ENCODE measurements around the gene INAVA.

Gene INAVA

GRCh38 chr1:200877010-200877409 is 17.7 kb upstream of the INAVA start:
- DNase-seq (ENCODE audit: low read depth, low spot score): no peak

GRCh38 chr1:200877839-200878551 is 16.7 kb upstream of the INAVA start:
- no peak for DNase-seq (ENCODE audit: low read depth, low spot score)

- DNase-seq (ENCODE audit: low read depth, low spot score): no peak
Observed at GRCh38 chr1:200880212-200880611, 14.5 kb upstream of the INAVA start.

GRCh38 chr1:200883118-200883517 is 11.6 kb upstream of the INAVA start:
- no peak for DNase-seq (ENCODE audit: low read depth, low spot score)

- no peak for DNase-seq (ENCODE audit: low read depth, low spot score)
Observed at GRCh38 chr1:200885623-200886402, 8.9 kb upstream of the INAVA start.

GRCh38 chr1:200886594-200886993 is 8.1 kb upstream of the INAVA start:
- no peak for DNase-seq (ENCODE audit: low read depth, low spot score)

GRCh38 chr1:200887036-200887435 is 7.7 kb upstream of the INAVA start:
- DNase-seq (ENCODE audit: low read depth, low spot score): no peak

GRCh38 chr1:200887772-200888348 is 6.8 kb upstream of the INAVA start:
- DNase-seq (ENCODE audit: low read depth, low spot score): no peak

- DNase-seq (ENCODE audit: low read depth, low spot score): peak; percentile 14
Observed at GRCh38 chr1:200888349-200888838, 6.3 kb upstream of the INAVA start.

GRCh38 chr1:200889571-200889970 is 5.1 kb upstream of the INAVA start:
- no peak for DNase-seq (ENCODE audit: low read depth, low spot score)

GRCh38 chr1:200890027-200890426 is 4.7 kb upstream of the INAVA start:
- no peak for DNase-seq (ENCODE audit: low read depth, low spot score)

GRCh38 chr1:200890818-200891773 is 3.6 kb upstream of the INAVA start:
- DNase-seq (ENCODE audit: low read depth, low spot score): no peak

- DNase-seq (ENCODE audit: low read depth, low spot score): no peak
Observed at GRCh38 chr1:200891774-200892157, 2.9 kb upstream of the INAVA start.

GRCh38 chr1:200892546-200892945 is 2.2 kb upstream of the INAVA start:
- no peak for DNase-seq (ENCODE audit: low read depth, low spot score)

GRCh38 chr1:200892958-200893357 is 1.7 kb upstream of the INAVA start:
- no peak for DNase-seq (ENCODE audit: low read depth, low spot score)

- DNase-seq (ENCODE audit: low read depth, low spot score): no peak
Observed at GRCh38 chr1:200893411-200893901, 1.2 kb upstream of the INAVA start.

GRCh38 chr1:200895443-200895789 is 716 bp downstream of the INAVA start:
- DNase-seq (ENCODE audit: low read depth, low spot score): no peak

GRCh38 chr1:200895801-200896530 is 1.3 kb downstream of the INAVA start:
- no peak for DNase-seq (ENCODE audit: low read depth, low spot score)

- no peak for DNase-seq (ENCODE audit: low read depth, low spot score)
Observed at GRCh38 chr1:200896531-200897196, 2.0 kb downstream of the INAVA start.

- DNase-seq (ENCODE audit: low read depth, low spot score): no peak
Observed at GRCh38 chr1:200897259-200897658, 2.6 kb downstream of the INAVA start.

Data from activated CD4-positive, CD25-positive, alpha-beta regulatory T cell treated with anti-CD3 and anti-CD28 coated beads, Interleukin-2, amount 50 U/mL, for 16 hours (primary cell).